ENCODE measurements around the gene TEP1.

The TEP1 gene

DNA sequence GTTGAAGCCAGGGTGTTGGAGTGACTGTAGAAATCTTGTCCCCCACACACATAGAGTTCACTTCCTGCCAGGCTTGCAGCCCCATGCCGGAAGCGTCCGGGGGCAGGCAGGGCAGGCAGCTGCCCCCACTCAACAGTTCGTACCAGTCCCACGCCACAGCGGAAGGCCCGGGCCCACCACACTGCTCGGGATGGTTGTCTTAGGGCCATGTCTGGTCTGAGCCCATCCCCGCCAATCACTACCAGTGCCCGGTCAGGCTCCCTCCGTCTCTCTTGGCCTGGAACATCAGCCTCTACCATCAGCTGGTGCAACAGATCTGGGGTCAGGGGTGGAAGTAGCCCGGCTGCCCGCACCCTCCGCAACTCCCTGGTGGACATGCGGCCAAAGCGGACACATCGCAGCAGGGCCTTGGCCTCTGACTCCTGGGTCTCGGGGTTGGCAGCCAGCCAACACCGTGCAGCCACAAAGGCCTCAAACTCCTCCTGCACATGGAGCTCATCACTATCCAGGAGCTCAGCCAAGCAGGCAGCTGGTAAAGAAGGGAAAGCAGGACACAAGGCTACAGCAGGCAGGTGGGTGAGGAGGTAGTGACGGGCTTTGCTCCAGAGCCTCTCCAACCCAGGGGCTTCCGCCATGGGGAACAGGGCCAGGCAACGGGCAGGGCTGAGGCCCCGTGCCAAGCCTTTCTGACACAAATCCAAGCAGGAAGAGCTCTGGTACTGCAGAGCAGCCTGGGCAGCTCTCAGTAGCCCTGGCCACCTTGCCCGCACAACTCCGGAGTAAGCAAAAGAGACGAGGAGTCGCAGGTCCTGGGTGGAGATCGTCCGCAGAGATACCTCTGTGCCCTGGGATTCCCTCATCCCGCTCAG lies 16.7 kb upstream of the TEP1 start:
- DNase-seq (ENCODE audit: low read depth) = no peak

DNA sequence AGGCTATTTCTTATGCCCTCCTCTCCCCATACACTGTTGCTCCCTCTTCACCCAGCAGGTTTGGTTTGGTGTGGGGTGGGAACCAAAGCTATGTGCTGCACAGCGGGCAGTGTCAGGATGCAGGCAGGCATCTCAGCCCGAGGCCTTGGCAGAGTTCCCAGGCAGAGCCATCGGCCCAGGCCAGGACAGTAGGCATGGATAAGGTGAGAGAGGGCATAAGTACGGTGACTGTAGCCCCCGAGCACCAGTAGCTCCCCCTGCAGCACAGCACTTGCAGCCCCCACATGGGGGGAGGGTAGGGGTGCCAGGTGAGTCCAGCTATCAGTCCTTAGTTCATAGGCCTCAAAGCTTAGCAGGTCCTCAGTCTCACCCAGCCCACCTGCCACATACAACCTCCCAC lies 15.5 kb upstream of the TEP1 start:
- DNase-seq (ENCODE audit: low read depth) = no peak

GRCh38 chr14:20428010-20428365 lies 14.7 kb upstream of the TEP1 start:
- DNase-seq (ENCODE audit: low read depth) = no peak

- DNase-seq (ENCODE audit: low read depth) = peak; percentile 36
These were observed 14.1 kb upstream of the TEP1 start for GRCh38 chr14:20427231-20428009.

DNA sequence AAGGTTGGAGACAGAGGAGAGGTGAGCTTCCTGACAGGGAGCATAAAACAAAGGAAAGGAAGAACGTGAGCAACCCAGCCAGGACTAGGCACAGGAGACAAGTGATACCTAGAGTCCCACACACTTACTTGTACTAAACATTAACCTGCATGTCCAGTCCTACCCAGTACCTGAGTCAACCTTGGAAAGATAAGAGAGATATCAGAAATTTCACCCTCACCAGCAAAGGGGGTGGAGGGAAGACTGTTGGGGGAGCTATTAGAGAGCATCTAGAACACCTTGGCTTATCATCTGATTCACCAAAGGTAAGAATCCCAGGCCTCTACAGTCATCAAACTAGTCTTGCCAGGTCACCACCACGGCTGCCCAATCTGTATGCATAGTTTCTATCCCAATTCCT lies 11.6 kb upstream of the TEP1 start:
- DNase-seq (ENCODE audit: low read depth) = no peak

DNA sequence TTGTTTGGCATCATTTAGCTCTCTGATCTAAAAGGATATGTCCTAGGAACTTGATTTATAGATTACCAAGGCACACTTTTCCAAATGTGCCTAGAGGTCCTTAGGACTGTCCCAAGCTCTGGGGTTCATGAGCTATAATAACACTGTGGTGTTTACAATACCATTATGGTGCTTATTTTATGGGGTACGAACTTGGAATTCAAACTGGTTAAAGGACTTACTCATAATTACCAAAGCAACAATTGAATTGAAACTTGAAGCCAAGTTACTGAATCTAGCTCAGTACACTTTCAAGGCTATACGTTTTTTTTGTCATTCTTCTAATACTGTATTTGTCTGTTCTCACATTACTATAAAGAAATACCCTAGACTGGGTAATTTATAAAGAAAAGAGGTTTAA lies 9.6 kb upstream of the TEP1 start:
- no peak for DNase-seq (ENCODE audit: low read depth)

GRCh38 chr14:20421267-20421666 lies 8.0 kb upstream of the TEP1 start:
- DNase-seq (ENCODE audit: low read depth) = no peak

- no peak for DNase-seq (ENCODE audit: low read depth)
These were observed 6.1 kb upstream of the TEP1 start for GRCh38 chr14:20419419-20419818.

- DNase-seq (ENCODE audit: low read depth) = no peak
These were observed 5.2 kb upstream of the TEP1 start for GRCh38 chr14:20418501-20418909.

- DNase-seq (ENCODE audit: low read depth) = no peak
These were observed 4.2 kb upstream of the TEP1 start for GRCh38 chr14:20417250-20418186.

GRCh38 chr14:20416223-20416622 lies 2.9 kb upstream of the TEP1 start:
- no peak for DNase-seq (ENCODE audit: low read depth)

- no peak for DNase-seq (ENCODE audit: low read depth)
These were observed 2.5 kb upstream of the TEP1 start for GRCh38 chr14:20415782-20416206.

GRCh38 chr14:20413744-20414082 lies 412 bp upstream of the TEP1 start:
- DNase-seq (ENCODE audit: low read depth) = no peak

DNA sequence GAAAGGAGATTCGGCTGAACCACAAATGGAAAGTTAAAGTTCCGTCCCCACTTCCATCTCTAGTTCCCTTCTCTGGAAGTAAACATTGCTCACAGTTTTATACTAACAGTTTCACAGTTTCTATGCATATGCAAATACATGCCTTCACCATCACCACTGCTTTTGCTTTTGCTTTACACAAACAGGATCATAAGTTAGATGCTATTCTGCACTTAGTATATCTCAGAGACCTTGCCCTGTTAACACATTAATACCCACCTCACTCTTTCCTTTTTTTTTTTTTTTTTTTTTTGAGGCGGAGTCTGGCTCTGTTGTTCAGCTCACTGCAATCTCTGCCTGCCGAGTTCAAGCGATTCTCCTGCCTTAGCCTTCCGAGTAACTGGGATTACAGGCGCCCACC lies 890 bp downstream of the TEP1 start:
- no peak for DNase-seq (ENCODE audit: low read depth)

DNA sequence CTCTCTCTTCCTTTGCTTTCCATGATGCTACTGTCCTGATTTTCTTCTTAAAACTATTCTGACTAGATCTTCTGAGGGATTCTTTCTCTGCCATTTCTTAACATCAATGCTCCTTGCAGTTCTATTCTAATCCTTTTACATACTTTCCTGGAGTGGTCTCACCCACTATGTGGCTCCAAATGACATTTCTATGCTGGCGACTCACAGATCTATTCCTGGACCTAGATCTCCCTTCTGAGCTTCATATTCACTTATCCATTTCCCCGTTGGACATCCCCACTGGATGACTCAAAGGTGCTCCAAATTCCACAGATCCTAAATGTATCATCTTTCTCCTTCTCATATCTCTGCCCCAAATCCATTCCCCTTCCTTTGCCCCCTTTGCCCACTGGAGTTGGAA lies 4.1 kb downstream of the TEP1 start:
- DNase-seq (ENCODE audit: low read depth) = peak; percentile 11

- no peak for DNase-seq (ENCODE audit: low read depth)
These were observed 9.8 kb downstream of the TEP1 start for GRCh38 chr14:20403521-20403920.

GRCh38 chr14:20400965-20401593 lies 12.2 kb downstream of the TEP1 start:
- DNase-seq (ENCODE audit: low read depth) = no peak

DNA sequence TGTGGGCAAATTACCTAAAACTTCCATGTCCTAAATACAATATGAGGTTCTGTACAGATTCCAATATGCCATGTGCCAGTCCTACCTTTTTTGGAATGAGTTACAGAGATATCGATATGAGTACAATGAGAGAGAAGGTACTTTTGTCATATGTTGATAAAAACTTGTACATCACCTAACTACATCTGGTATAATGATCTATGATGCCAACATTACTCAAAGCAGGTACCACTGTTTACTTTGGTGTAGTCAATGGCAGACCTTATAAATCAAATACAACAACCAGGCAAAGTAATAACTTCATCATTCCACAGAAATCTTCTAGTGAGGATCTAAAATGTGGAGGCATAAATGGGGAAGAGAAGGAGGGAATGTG lies 12.7 kb downstream of the TEP1 start:
- no peak for DNase-seq (ENCODE audit: low read depth)

DNA sequence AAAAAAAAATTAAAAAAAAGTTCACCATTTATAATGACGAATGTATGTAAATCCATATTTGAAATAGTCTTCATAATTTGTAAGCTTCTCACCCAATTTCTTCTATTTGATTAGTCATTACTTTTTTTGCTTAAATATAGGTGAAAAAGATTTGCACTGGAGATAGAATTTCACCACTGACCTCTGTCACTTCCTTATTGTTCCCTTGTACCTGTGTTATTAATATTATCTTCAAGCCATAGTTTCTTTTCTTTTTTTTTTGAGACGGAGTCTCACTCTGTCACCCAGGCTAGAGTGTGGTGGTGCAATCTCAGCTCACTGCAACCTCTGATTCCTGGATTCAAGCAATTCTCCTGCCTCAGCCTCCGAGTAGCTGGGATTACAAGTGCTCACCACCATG lies 15.8 kb downstream of the TEP1 start:
- DNase-seq (ENCODE audit: low read depth) = no peak

GRCh38 chr14:20391505-20391904 lies 21.8 kb downstream of the TEP1 start:
- no peak for DNase-seq (ENCODE audit: low read depth)

GRCh38 chr14:20388159-20388558 lies 25.1 kb downstream of the TEP1 start:
- DNase-seq (ENCODE audit: low read depth) = no peak

GRCh38 chr14:20387576-20387975 lies 25.7 kb downstream of the TEP1 start:
- DNase-seq (ENCODE audit: low read depth) = no peak
